IMR-90 (cell line): ENCODE data around the gene STAT1. TPM values are rescaled to one million over a fixed set of nuclear protein-coding genes. Genes with fewer than 3 reads are reported as not detected.

Experiments
- ATAC-seq: fragments of 200-7000 bp; cut with Tn5 transposase; 2 replicates; pipeline ENCODE4 v1.9.1; 2020; ENCODE audit warnings: low read depth, mild to moderate bottlenecking, moderate library complexity
- BruUV-seq: library from RNA; stranded (reverse); fragments of 400-500 nt; replicated peaks from 2 replicates; lab custom pipeline; 2021; lab: Mats Ljungman, UMichigan
- CTCF ChIA-PET: fragments of 300-600 bp; formaldehyde crosslinking; extraction: SDS; loops from one replicate; lab custom pipeline; 2021; ENCODE audit warnings: antibody characterized with exemption; lab: Yijun Ruan, JAX
- POLR2A ChIA-PET: fragments of 300-600 bp; sonication (Branson Sonifier 250); formaldehyde crosslinking; loops from one replicate; lab custom pipeline; 2022; ENCODE audit warnings: antibody characterized with exemption; ENCODE audit not compliant: unreplicated experiment; lab: Charles Lee
- DNase-seq: peaks from one replicate; pipeline ENCODE4 v3.0.0; 2013
- H2AFZ ChIP-seq: replicated peaks from 2 replicates; pipeline ENCODE3; 2013; ENCODE audit warnings: low read length, mild to moderate bottlenecking; ENCODE audit not compliant: poor library complexity
- H2AK5ac ChIP-seq: 2 replicates; pipeline ENCODE4 v1.6.1; 2013; ENCODE audit warnings: low read depth, low read length, inconsistent platforms
- H2AK9ac ChIP-seq: replicated peaks from 2 replicates; pipeline ENCODE3; 2013; ENCODE audit warnings: mild to moderate bottlenecking, low read depth, low read length, moderate library complexity; ENCODE audit not compliant: poor library complexity
- H2BK120ac ChIP-seq: 2 replicates; pipeline ENCODE4 v1.6.1; 2013; ENCODE audit warnings: low read depth, low read length, inconsistent platforms
- H2BK15ac ChIP-seq: 3 replicates; pipeline ENCODE4 v1.6.1; 2013; ENCODE audit warnings: low read depth, low read length, inconsistent platforms
- H2BK20ac ChIP-seq: 2 replicates; pipeline ENCODE4 v1.6.1; 2013; ENCODE audit warnings: low read depth, mild to moderate bottlenecking, inconsistent platforms, low read length, moderate library complexity
- H2BK5ac ChIP-seq: 2 replicates; pipeline ENCODE4 v1.6.1; 2013; ENCODE audit warnings: mild to moderate bottlenecking, low read depth, low read length, inconsistent platforms; ENCODE audit not compliant: poor library complexity, severe bottlenecking
- H3K14ac ChIP-seq: replicated peaks from 2 replicates; pipeline ENCODE4 v1.6.1; 2013; ENCODE audit warnings: low read depth, low read length, inconsistent platforms
- H3K18ac ChIP-seq: 2 replicates; pipeline ENCODE4 v1.6.1; 2013; ENCODE audit warnings: low read depth, low read length, control low read depth
- H3K23ac ChIP-seq: 2 replicates; pipeline ENCODE4 v1.6.1; 2013; ENCODE audit warnings: low read depth, low read length, inconsistent platforms
- H3K27ac ChIP-seq: 2 replicates; pipeline ENCODE4 v1.5.1; 2013; ENCODE audit warnings: mild to moderate bottlenecking, control low read depth, low read length; ENCODE audit not compliant: insufficient read depth
- H3K27me3 ChIP-seq: 2 replicates; pipeline ENCODE4 v1.6.1; 2013; ENCODE audit warnings: low read length; ENCODE audit not compliant: control insufficient read depth, insufficient read depth
- H3K36me3 ChIP-seq: 2 replicates; pipeline ENCODE4 v1.6.1; 2013; ENCODE audit warnings: low read length, mixed read lengths; ENCODE audit not compliant: control insufficient read depth, insufficient read depth
- H3K4ac ChIP-seq: 2 replicates; pipeline ENCODE4 v1.6.1; 2013; ENCODE audit warnings: low read depth, low read length, inconsistent platforms
- H3K4me1 ChIP-seq: 2 replicates; pipeline ENCODE4 v1.6.1; 2013; ENCODE audit warnings: low read length, mixed read lengths; ENCODE audit not compliant: control insufficient read depth, insufficient read depth
- H3K4me2 ChIP-seq: 2 replicates; pipeline ENCODE4 v1.6.1; 2013; ENCODE audit warnings: low read depth, mild to moderate bottlenecking, control low read depth, low read length, moderate library complexity
- H3K4me3 ChIP-seq: 2 replicates; pipeline ENCODE4 v1.5.1; 2013; ENCODE audit warnings: low read depth, mild to moderate bottlenecking, control low read depth, low read length, moderate library complexity; ENCODE audit not compliant: insufficient read depth
- H3K56ac ChIP-seq: 2 replicates; pipeline ENCODE4 v1.6.1; 2013; ENCODE audit warnings: low read length, inconsistent platforms; ENCODE audit not compliant: insufficient read depth; ENCODE audit errors: extremely low read depth
- H3K79me1 ChIP-seq, 2 experiments: 2 replicates each; pipeline ENCODE4 v1.6.1; 2013; ENCODE audit warnings: low read length in 2 of 2, inconsistent platforms in 1 of 2, low read depth in 1 of 2
- H3K9ac ChIP-seq: 2 replicates; pipeline ENCODE4 v1.6.1; 2013; ENCODE audit warnings: low read depth, low read length, control low read depth
- H3K9me1 ChIP-seq: 2 replicates; pipeline ENCODE4 v1.6.1; 2013; ENCODE audit warnings: low read length, inconsistent platforms; ENCODE audit not compliant: insufficient read depth
- H3K9me3 ChIP-seq: 2 replicates; pipeline ENCODE4 v1.6.1; 2013; ENCODE audit warnings: low read length; ENCODE audit not compliant: control insufficient read depth, insufficient read depth
- H4K20me1 ChIP-seq: 2 replicates; pipeline ENCODE4 v1.6.1; 2013; ENCODE audit warnings: low read length, inconsistent platforms; ENCODE audit not compliant: insufficient read depth
- H4K5ac ChIP-seq: 2 replicates; pipeline ENCODE4 v1.6.1; 2013; ENCODE audit warnings: mild to moderate bottlenecking, low read depth, low read length, control low read depth
- H4K8ac ChIP-seq, 2 experiments: 2 replicates each; pipeline ENCODE4 v1.6.1; 2013; ENCODE audit warnings: low read depth in 2 of 2, low read length in 2 of 2, control low read depth in 1 of 2, inconsistent platforms in 1 of 2
- H4K91ac ChIP-seq: 2 replicates; pipeline ENCODE4 v1.6.1; 2013; ENCODE audit warnings: low read depth, low read length, inconsistent platforms; ENCODE audit not compliant: insufficient read depth
- FOS ChIP-seq: fragments of 150-350 bp; IDR thresholded peaks from 2 replicates; pipeline ENCODE4 v1.6.1; 2016; ENCODE audit warnings: low read depth, low read length
- MAZ ChIP-seq: IDR thresholded peaks from 2 replicates; pipeline ENCODE4 v1.6.1; 2012; ENCODE audit warnings: low read depth, mild to moderate bottlenecking, low read length, improper control_type of control experiment, moderate library complexity, borderline replicate concordance
- WGBS, 2 experiments: methylation state at CpG; one replicate each; pipeline versions ENCODE4 v1.1.5 to v1.1.7; 2013; ENCODE audit warnings: missing lambda C conversion rate in 2 of 2; ENCODE audit not compliant: insufficient read length in 1 of 2; ENCODE audit errors: extremely low coverage in 2 of 2; 5-methylcytosine and 5-hydroxymethylcytosine counted together
- dilution Hi-C: fragments of 300-500 bp; cut with HindIII; formaldehyde crosslinking; loops from one replicate; pipeline ENCODE4 v1.14.3; 2018; ENCODE audit warnings: low sequenced_read_pairs; ENCODE audit not compliant: unreplicated experiment
- in situ Hi-C: fragments of 300-500 bp; cut with MboI; formaldehyde crosslinking; loops from 3 replicates; pipeline ENCODE4 v1.14.3; 2019; ENCODE audit warnings: low sequenced_read_pairs, inconsistent platforms, mixed read lengths
- intact Hi-C: fragments of 100-400 bp; cut with micrococcal nuclease; formaldehyde crosslinking; loops from 2 replicates; pipeline ENCODE4 v1.10.0; 2022
- polyA plus RNA-seq, 3 experiments: library from polyadenylated mRNA; depleted of rRNA; stranded (reverse); fragments of >200 nt; gene quantifications; 2 replicates each; pipeline ENCODE4 v1.2.3, GENCODE V29; 2012; ENCODE audit warnings: low replicate concordance in 1 of 3
- total RNA-seq: library from RNA; depleted of rRNA; stranded (reverse); fragments of >200 nt; gene quantifications from 2 replicates; pipeline ENCODE4 v1.2.3, GENCODE V29; 2012

The STAT1 gene
- total and polyA plus RNA-seq, 2 of the 4 experiments (the other 2 are of a cell fraction) = 43.2 to 67.9 TPM

DNA sequence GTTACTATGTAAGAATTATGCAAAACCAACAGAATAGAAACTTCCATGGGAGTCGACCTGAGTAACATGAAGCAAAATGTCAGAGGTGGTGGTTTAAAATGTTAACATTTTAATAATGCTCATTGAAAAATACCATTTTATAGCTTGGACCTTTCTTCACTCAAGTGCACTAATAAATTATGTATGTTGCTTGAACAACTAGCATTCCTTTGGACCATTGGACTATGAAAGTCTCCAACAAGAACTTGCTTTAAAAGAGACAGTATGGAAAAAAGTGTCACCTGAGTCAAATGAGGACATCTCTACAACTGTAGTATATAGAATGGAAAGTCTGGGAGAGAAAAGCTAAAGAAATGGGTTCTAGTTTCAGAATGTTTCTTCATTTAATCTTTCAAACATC, 81.5 kb downstream of the STAT1 start:
- peaks cover 2 to 8% of the 10 kb centered on the region in 2 experiments; a peak in 2 of 4 replicates for H3K79me1 ChIP-seq
- H3K56ac ChIP-seq = no peak overlapping the region
- DNase-seq (no peak), ATAC-seq (no peak)
- peaks cover 13% of the 10 kb centered on the region for H3K36me3 ChIP-seq
- no TSS peak for BruUV-seq
- intact Hi-C loops (no loop called here), in situ Hi-C loops (no loop called here), dilution Hi-C loops (no loop called here)
- no peak overlapping the region for H3K14ac ChIP-seq
- ChIA-PET POLR2A (no interaction called here), CTCF (interaction anchor here (0.6 to 1.1 kb wide), 2 partner anchors 15 to 642 kb away, joined by 3 to 4 read pairs; no protein-coding TSS in a partner anchor)
- WGBS, 2 experiments = no CpG with 5 or more reads among the region's 1 CpG
- no peak overlapping the region; the same call in 1 of the 2 replicates for H3K23ac ChIP-seq
- H3K4ac ChIP-seq = no peak overlapping the region
- no peak overlapping the region for H2BK20ac ChIP-seq
- H4K5ac ChIP-seq = no peak overlapping the region
- no peak overlapping the region for H2AK9ac ChIP-seq
- no peak overlapping the region for H3K27ac ChIP-seq
- TF ChIP-seq FOS (no peak), MAZ (no peak)
- no peak overlapping the region for H4K8ac ChIP-seq
- H2BK120ac ChIP-seq = no peak overlapping the region
- H2AK5ac ChIP-seq = no peak overlapping the region
- H2AFZ ChIP-seq = no peak overlapping the region
- H3K27me3 ChIP-seq = no peaks in the 10 kb centered on the region
- H4K91ac ChIP-seq = no peak overlapping the region
- H3K4me3 ChIP-seq = no peak overlapping the region
- H3K9me1 ChIP-seq = peaks cover 3% of the 10 kb centered on the region; the same call in 1 of the 2 replicates
- no peak overlapping the region for H3K18ac ChIP-seq
- H3K4me1 ChIP-seq = 0 out of 2 replicates have a peak, but pooled peaks cover 1% of the 10 kb centered on the region
- no peak overlapping the region for H2BK15ac ChIP-seq
- no peaks in the 10 kb centered on the region for H3K9me3 ChIP-seq
- H4K20me1 ChIP-seq = peaks cover 4% of the 10 kb centered on the region; the same call in 1 of the 2 replicates
- H3K9ac ChIP-seq = no peak overlapping the region
- H2BK5ac ChIP-seq = no peak overlapping the region
- H3K4me2 ChIP-seq = no peak overlapping the region
